H9 (cell line): Measurements from ENCODE around the gene SPDYA. TPM values are rescaled to one million over a fixed set of nuclear protein-coding genes. Genes with fewer than 3 reads are reported as not detected.

Experiments used
- DNase-seq: peaks from one replicate; pipeline ENCODE4 v3.0.0-alpha.2; 2017
- H2AFZ ChIP-seq: one replicate; pipeline ENCODE4 v1.6.1; 2013; ENCODE audit warnings: mild to moderate bottlenecking, low read length, control low read depth, moderate library complexity
- H2AK5ac ChIP-seq: 2 replicates; pipeline ENCODE4 v1.6.1; 2013; ENCODE audit warnings: low read length, control low read depth, mixed read lengths; ENCODE audit not compliant: insufficient read length
- H2BK120ac ChIP-seq: one replicate; pipeline ENCODE4 v1.6.1; 2013; ENCODE audit warnings: low read depth, mild to moderate bottlenecking, low read length, control low read depth, inconsistent platforms; ENCODE audit not compliant: poor library complexity, severe bottlenecking
- H2BK12ac ChIP-seq: 2 replicates; pipeline ENCODE4 v1.6.1; 2013; ENCODE audit warnings: low read length, control low read depth, mixed read lengths, low read depth; ENCODE audit not compliant: insufficient read length
- H2BK15ac ChIP-seq: 2 replicates; pipeline ENCODE4 v1.6.1; 2013; ENCODE audit warnings: low read depth, low read length, control low read depth
- H2BK20ac ChIP-seq: one replicate; pipeline ENCODE4 v1.6.1; 2013; ENCODE audit warnings: low read depth, mild to moderate bottlenecking, low read length, control low read depth, inconsistent platforms; ENCODE audit not compliant: poor library complexity, severe bottlenecking
- H2BK5ac ChIP-seq: 2 replicates; pipeline ENCODE4 v1.6.1; 2013; ENCODE audit warnings: low read length, control low read depth, mixed read lengths; ENCODE audit not compliant: insufficient read length
- H3K14ac ChIP-seq: 2 replicates; pipeline ENCODE4 v1.6.1; 2013; ENCODE audit warnings: low read length, control low read depth; ENCODE audit not compliant: insufficient read depth
- H3K18ac ChIP-seq: 2 replicates; pipeline ENCODE4 v1.6.1; 2013; ENCODE audit warnings: low read depth, mild to moderate bottlenecking, mixed read lengths, low read length, control low read depth; ENCODE audit not compliant: insufficient read length
- H3K23ac ChIP-seq: 2 replicates; pipeline ENCODE4 v1.6.1; 2013; ENCODE audit warnings: low read length, control low read depth, mixed read lengths, low read depth; ENCODE audit not compliant: insufficient read length
- H3K23me2 ChIP-seq: 2 replicates; pipeline ENCODE4 v1.6.1; 2013; ENCODE audit warnings: low read depth, mild to moderate bottlenecking, mixed read lengths, low read length, control low read depth; ENCODE audit not compliant: insufficient read length, poor library complexity, severe bottlenecking
- H3K27ac ChIP-seq: 2 replicates; pipeline ENCODE4 v1.5.1; 2013; ENCODE audit warnings: low read length, control low read depth, mixed read lengths, low read depth; ENCODE audit not compliant: insufficient read length
- H3K27me3 ChIP-seq: 2 replicates; pipeline ENCODE4 v1.6.1; 2013; ENCODE audit warnings: low read length, control low read depth, inconsistent platforms; ENCODE audit not compliant: insufficient read depth
- H3K4ac ChIP-seq: 2 replicates; pipeline ENCODE4 v1.6.1; 2013; ENCODE audit warnings: low read depth, mild to moderate bottlenecking, control low read depth, inconsistent platforms, low read length, moderate library complexity
- H3K4me1 ChIP-seq: 2 replicates; pipeline ENCODE4 v1.6.1; 2013; ENCODE audit warnings: low read length, control low read depth, inconsistent platforms; ENCODE audit not compliant: insufficient read depth
- H3K4me2 ChIP-seq: 2 replicates; pipeline ENCODE4 v1.6.1; 2013; ENCODE audit warnings: low read length, control low read depth, mixed read lengths; ENCODE audit not compliant: insufficient read length, insufficient read depth
- H3K56ac ChIP-seq: 2 replicates; pipeline ENCODE4 v1.6.1; 2013; ENCODE audit warnings: low read depth, mild to moderate bottlenecking, mixed read lengths, low read length, control low read depth; ENCODE audit not compliant: insufficient read length
- H3K79me1 ChIP-seq: 2 replicates; pipeline ENCODE4 v1.6.1; 2013; ENCODE audit warnings: low read depth, mild to moderate bottlenecking, moderate library complexity, low read length, control low read depth, inconsistent platforms; ENCODE audit not compliant: insufficient read depth, poor library complexity, severe bottlenecking
- H3K79me2 ChIP-seq: 2 replicates; pipeline ENCODE4 v1.6.1; 2013; ENCODE audit warnings: low read length, control low read depth, inconsistent platforms; ENCODE audit not compliant: insufficient read depth
- H3K9ac ChIP-seq: 2 replicates; pipeline ENCODE4 v1.6.1; 2013; ENCODE audit warnings: low read length, control low read depth, mixed read lengths; ENCODE audit not compliant: insufficient read length; ENCODE audit errors: extremely low read depth
- H3K9me3 ChIP-seq: one replicate; pipeline ENCODE4 v1.6.1; 2013; ENCODE audit warnings: low read depth, low read length, inconsistent platforms; ENCODE audit not compliant: control insufficient read depth
- H3T11ph ChIP-seq: one replicate; pipeline ENCODE4 v1.6.1; 2013; ENCODE audit warnings: mild to moderate bottlenecking, low read length, control low read depth, inconsistent platforms
- H4K20me1 ChIP-seq: one replicate; pipeline ENCODE4 v1.6.1; 2013; ENCODE audit not compliant: control insufficient read depth, insufficient read length, insufficient read depth
- H4K5ac ChIP-seq: 2 replicates; pipeline ENCODE4 v1.6.1; 2013; ENCODE audit warnings: low read depth, mild to moderate bottlenecking, mixed read lengths, low read length, control low read depth; ENCODE audit not compliant: insufficient read length
- H4K8ac ChIP-seq: replicated peaks from 2 replicates; pipeline ENCODE4 v1.6.1; 2013; ENCODE audit warnings: low read length, control low read depth, mixed read lengths, low read depth; ENCODE audit not compliant: insufficient read length
- H4K91ac ChIP-seq: 2 replicates; pipeline ENCODE4 v1.6.1; 2013; ENCODE audit warnings: low read depth, mild to moderate bottlenecking, moderate library complexity, mixed read lengths, low read length, control low read depth; ENCODE audit not compliant: insufficient read length
- H3K27ac Mint-ChIP-seq, 3 experiments: 2 replicates in 2 of 3; 3 replicates in 1 of 3; pipeline ENCODE4 v1.8.0; 2020 to 2021; ENCODE audit warnings: mixed read lengths in 3 of 3, mild to moderate bottlenecking in 1 of 3, moderate library complexity in 1 of 3
- H3K27me3 Mint-ChIP-seq: 2 replicates; pipeline ENCODE4 v1.8.0; 2021; ENCODE audit warnings: low read depth, mild to moderate bottlenecking, moderate library complexity, mixed read lengths
- H3K36me3 Mint-ChIP-seq, 3 experiments: 2 replicates in 2 of 3; 3 replicates in 1 of 3; pipeline ENCODE4 v1.8.0; 2020 to 2021; ENCODE audit warnings: low read depth in 3 of 3, mixed read lengths in 3 of 3; ENCODE audit not compliant: insufficient read depth in 1 of 3
- H3K4me1 Mint-ChIP-seq, 2 experiments: 2 replicates each; pipeline ENCODE4 v1.8.0; 2020; ENCODE audit warnings: mixed read lengths in 2 of 2
- H3K4me3 Mint-ChIP-seq, 2 experiments: 2 replicates in 1 of 2; 3 replicates in 1 of 2; pipeline ENCODE4 v1.8.0; 2020 to 2021; ENCODE audit warnings: mild to moderate bottlenecking in 2 of 2, mixed read lengths in 2 of 2, moderate library complexity in 1 of 2
- H3K9me3 Mint-ChIP-seq, 2 experiments: 2 replicates in 1 of 2; 3 replicates in 1 of 2; pipeline ENCODE4 v1.8.0; 2020; ENCODE audit warnings: mild to moderate bottlenecking in 2 of 2, mixed read lengths in 2 of 2, moderate library complexity in 1 of 2
- CTCF ChIP-seq: fragments of 200-600 bp; sonication (generic); conservative IDR thresholded peaks from 3 replicates; pipeline ENCODE4 v1.8.0; 2021; ENCODE audit warnings: antibody characterized with exemption, mild to moderate bottlenecking
- WGBS: extraction: QIAGEN DNeasy Blood & Tissue Kit; methylation state at CpG from one replicate; pipeline ENCODE4 v1.1.7; 2013; ENCODE audit warnings: missing lambda C conversion rate, low lambda C conversion rate, mixed read lengths; ENCODE audit not compliant: insufficient read length; ENCODE audit errors: extremely low coverage; 5-methylcytosine and 5-hydroxymethylcytosine counted together
- total RNA-seq: library from RNA; stranded (reverse); gene quantifications from 2 replicates; pipeline ENCODE4 v1.2.1, GENCODE V29; 2021

SPDYA gene
- total RNA-seq, 1 experiment from 2014 or later = 0.52 TPM

GRCh38 chr2:28869494-28870145 lies 59.0 kb downstream of the SPDYA start:
- Histone ChIP-seq H3K27me3 (no peaks in the 10 kb centered on the region), H2AK5ac (no peak overlapping the region), H4K8ac (no peak overlapping the region), H3K23me2 (peaks cover 3% of the 10 kb centered on the region), H3K18ac (peak overlapping the region; percentile 19), H3K4me1 (no peaks in the 10 kb centered on the region; the same call in 1 of the 2 replicates), H2AFZ (no peak overlapping the region), H2BK15ac (no peak overlapping the region), H3K23ac (no peak overlapping the region), H2BK12ac (no peak overlapping the region), H3K79me1 (peaks cover 2% of the 10 kb centered on the region), H4K20me1 (no peaks in the 10 kb centered on the region), H4K5ac (no peak overlapping the region), H3K56ac (no peak overlapping the region), H3K4ac (no peak overlapping the region), H4K91ac (no peak overlapping the region), H2BK120ac (no peak overlapping the region), H2BK20ac (no peak overlapping the region), H2BK5ac (no peak overlapping the region), H3K14ac (peak overlapping the region; percentile 61; the same call in 1 of the 2 replicates), H3K27ac (no peak overlapping the region), H3K9ac (peak overlapping the region; percentile 92), H3K9me3 (no peaks in the 10 kb centered on the region), H3K4me2 (peak overlapping the region; percentile 98), H3K79me2 (peaks cover 15% of the 10 kb centered on the region; the same call in 1 of the 2 replicates), H3T11ph (no peak overlapping the region)
- Mint-ChIP-seq H3K36me3 (peaks cover 0 to 14% (median 12%) of the 10 kb centered on the region in 3 experiments; a peak in 6 of 7 replicates), H3K4me1 (peaks cover 11 to 13% of the 10 kb centered on the region in 2 experiments), H3K4me3 (peak overlapping the region; percentile 98), H3K27me3 (peaks cover 6% of the 10 kb centered on the region), H3K27ac (peak overlapping the region; percentile 84 to 98 (median 98)), H3K9me3 (no peaks in the 10 kb centered on the region)
- WGBS = no CpG with 5 or more reads among the region's 29 CpGs
- TF ChIP-seq CTCF = no peak
- DNase-seq = no peak
